GM18873 (cell line): ENCODE results near the gene IL31RA.

Experiments
- ATAC-seq: cut with Tn5 transposase; IDR thresholded peaks from one replicate; pipeline ENCODE4 v1.9.1; 2021; ENCODE audit warnings: mild to moderate bottlenecking, moderate library complexity, moderate number of reproducible peaks; ENCODE audit not compliant: unreplicated experiment, low FRiP score

Gene IL31RA

DNA sequence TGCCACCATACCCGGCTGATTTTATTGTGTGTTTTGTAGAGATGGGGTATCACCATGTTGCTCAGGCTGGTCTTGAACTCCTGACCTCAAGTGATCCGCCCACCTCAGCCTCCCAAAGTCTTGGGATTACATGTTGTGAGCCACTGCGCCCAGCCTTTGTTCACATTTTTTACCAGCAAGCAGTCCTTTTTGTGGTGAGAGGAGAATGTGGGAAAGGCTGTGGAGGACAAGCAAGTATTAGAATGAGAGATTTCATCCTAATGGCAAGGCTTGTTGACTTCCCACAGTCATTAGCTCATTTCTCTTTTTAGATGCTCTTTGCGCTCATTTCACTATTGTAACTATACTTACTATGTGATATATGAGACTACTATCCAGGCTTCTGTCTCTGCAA lies 6.1 kb downstream of the IL31RA start:
- ATAC-seq, result no peak

DNA sequence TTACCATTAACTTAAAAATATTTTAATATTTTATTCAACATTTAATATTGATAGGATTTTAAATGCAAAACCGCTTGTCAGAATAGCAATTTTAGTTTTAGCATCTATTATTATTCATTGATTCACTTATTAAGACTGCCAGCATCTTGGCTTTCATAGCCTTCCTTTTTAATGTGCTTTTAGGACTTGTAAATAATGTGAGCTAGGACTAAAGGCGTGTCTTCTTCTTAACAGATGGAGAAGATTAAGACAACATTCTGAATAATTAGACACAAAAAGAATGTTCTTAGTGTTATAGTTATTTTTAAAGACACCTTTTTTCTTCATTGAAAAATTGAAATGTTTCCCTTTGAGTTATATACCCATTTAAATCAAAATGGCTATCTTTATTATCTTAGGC lies 6.9 kb downstream of the IL31RA start:
- ATAC-seq, result no peak

DNA sequence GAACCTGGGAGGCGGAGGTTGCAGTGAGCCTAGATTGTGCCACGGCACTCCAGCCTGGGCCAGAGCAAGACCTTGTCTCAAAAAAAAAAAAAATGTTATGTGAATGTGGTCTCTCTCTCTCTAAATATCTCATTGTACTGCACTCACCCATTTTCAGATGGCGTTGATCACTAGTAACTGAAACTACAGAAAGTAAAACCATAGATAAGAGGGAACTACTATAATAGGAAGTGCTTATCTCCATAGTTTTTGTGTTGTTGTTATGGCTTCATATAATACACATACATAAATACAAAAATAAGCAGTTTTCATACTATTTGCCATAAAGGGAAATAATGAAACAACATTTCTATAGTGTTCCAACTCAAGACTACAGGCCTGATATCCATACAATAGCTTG lies 9.1 kb downstream of the IL31RA start:
- ATAC-seq, result no peak

DNA sequence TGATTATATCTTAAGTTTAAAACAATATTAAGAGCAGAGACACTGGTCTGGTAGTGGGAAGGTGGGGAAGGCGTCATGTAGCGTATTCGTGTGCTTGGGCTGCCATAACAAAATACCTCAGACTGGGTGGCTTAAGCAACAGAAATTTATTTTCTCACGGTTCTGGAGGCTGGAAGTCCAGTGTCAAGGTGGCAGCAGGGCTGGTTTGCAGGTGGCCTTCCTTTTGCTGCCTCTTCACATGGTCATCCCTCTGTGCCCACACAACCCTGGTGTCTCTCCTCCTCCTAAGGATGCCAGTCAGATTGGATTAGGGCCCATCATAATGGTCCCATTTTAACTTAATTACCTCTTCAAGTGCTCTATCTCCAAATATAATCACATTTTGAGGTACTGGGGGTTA lies 9.6 kb downstream of the IL31RA start:
- no peak for ATAC-seq

- ATAC-seq, result no peak
These were observed 13.7 kb downstream of the IL31RA start for GRCh38 chr5:55864606-55865541.

- ATAC-seq, result no peak
These were observed 14.7 kb downstream of the IL31RA start for GRCh38 chr5:55865831-55866230.

DNA sequence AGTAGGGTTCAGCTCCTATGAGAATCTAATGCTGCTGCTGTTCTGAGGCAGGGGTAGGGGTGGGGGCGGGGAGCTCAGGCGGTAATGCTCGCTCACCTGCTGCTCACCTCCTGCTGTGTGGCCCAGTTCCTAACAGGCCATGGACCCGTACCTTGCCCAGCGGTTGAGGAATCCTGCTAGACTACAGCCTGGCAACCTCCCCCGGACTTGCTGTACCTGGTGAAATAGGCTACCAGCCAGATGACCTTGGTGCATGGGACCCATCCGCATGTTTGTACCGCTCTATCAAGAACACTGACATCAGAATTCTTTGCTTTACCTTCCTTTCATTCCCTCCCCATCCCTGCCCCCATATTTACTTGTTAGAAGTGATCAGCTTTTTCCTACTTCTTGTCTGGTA lies 15.3 kb downstream of the IL31RA start:
- ATAC-seq, result no peak

DNA sequence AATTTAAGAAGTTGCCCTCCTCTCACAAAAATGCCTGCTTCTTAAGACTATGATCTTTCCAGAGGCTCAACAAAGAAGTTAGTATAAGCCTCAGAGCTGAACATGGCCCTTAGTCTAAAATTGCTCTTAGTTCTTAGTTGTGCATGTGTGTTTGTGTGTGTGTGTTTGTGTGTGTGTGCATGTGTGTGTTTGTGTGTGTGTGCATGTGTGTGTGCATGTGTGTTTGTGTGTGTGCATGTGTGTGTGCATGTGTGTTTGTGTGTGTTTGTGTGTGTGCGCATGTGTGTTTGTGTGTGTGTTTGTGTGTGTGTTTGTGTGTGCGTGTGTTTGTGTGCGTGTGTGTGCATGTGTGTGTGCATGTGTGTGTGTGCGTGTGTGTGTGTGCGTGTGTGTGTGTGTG lies 15.8 kb downstream of the IL31RA start:
- no peak for ATAC-seq

DNA sequence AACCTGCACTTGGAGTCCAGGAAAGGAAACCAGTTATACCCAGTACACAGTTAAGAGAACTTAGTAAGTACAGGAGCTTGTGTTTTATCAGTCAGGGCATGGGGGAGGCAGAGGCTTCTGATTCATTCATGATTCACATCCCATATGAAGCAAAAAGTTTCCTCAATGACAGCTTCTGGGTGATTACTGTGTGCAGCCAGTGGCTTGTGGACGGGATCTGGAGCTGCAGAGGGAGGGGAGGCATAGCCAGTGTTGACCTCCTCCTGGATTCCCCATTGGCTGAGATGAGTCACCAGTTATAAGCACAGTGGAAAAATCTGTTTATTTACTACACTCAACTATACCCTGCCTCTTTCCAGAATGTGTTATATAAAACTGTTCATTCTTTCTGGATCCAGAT lies 17.7 kb downstream of the IL31RA start:
- ATAC-seq, result no peak

DNA sequence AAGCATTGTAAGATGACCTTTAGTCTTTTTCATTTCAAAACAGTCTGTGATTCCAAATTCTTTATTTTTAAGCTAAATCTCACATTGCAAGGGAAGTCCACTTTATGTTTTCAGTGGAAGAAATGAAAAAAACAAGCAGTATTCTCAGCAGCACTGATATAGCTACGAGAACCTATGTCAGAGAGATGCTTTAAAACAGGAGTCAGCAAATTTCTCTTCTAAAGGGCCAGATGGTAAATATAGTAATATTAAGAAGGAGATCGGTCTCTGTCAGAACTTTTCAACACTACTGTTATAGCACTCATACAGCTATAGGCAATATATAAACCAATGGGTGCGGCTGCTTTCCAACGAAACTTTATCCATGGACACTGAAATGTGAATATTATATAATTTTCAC lies 18.7 kb downstream of the IL31RA start:
- ATAC-seq, result no peak

- ATAC-seq, result no peak
These were observed 22.1 kb downstream of the IL31RA start for GRCh38 chr5:55873234-55873633.

- no peak for ATAC-seq
These were observed 26.5 kb downstream of the IL31RA start for GRCh38 chr5:55877655-55878054.

DNA sequence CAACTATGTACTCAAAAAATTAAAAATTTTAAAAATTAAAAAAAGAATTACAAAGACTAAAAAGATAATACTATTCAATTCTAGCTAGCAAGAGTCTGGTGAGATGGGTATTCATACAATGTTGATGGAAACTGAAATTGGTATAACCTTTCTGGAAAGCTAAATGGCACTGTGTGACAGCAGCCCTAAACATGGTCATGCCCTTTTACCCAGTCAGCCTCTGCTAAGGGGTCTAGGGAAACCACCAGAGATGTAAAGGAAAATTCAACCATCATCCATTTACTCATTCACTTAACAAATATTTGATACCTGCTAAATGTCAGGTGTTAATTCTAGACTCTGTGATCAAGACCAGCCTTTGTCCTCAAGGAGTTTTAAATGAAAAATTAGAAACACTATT lies 29.3 kb downstream of the IL31RA start:
- ATAC-seq, result no peak

GRCh38 chr5:55885359-55885758 lies 34.2 kb downstream of the IL31RA start:
- ATAC-seq, result no peak

GRCh38 chr5:55888205-55888604 lies 37.0 kb downstream of the IL31RA start:
- no peak for ATAC-seq

DNA sequence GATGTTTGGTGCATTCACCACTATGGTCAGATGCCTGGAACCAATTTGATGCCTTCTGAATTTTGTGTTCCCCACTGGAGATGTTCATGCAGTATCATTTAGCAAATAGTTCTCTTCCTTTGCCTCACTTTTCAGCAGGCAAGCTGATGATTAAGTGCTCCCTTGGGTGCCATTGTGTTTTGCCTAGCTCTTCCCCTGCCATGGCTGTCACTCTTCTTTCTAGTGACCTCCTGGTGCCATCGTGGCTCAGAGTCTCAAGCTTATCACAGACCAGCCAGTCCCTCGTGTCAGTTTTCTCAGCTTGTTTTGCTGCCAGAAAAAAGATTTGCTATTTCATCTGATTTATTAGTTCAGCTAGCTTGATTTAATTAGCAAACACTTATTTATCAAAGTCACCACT lies 41.3 kb downstream of the IL31RA start:
- no peak for ATAC-seq

GRCh38 chr5:55894135-55894534 lies 43.0 kb downstream of the IL31RA start:
- no peak for ATAC-seq

DNA sequence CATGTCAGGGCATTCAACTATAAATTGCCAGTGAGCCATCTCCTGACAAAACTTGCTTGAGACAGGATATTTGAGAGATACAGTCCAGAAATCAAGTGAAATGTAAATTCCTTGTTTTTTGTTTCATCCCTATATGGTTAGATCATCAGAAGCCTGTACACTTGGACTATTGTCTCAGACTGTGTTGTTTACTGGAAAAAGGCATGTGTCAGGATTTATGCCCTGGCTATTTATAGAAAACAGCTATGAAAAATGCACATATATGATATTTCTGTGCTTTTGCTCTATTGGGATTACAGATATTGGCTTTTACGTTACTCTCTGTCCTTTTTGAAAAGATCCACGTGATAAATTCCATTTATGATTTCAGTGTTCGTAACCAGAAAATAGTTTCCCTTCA lies 44.2 kb downstream of the IL31RA start:
- ATAC-seq, result no peak

- ATAC-seq, result no peak
These were observed 45.1 kb downstream of the IL31RA start for GRCh38 chr5:55896238-55896637.

DNA sequence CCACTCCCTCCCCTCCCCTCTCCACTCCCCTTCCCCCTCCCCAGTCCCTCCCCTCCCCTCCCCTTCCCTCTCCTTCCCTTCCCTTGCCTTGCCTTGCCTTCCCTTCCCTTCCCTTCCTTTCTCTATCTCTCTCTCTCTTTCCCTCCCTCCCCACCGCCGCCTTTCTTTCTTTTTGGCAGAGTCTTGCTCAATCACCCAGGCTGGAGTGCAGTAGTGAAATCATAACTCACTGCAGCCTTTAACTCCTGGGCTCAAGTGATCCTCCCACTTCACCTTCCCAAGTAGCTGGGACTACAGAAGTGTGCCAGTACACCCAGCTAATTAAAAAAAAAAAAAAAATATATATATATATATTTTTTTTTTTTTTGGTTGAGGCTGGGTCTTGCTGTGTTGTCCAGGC lies 45.5 kb downstream of the IL31RA start:
- no peak for ATAC-seq

DNA sequence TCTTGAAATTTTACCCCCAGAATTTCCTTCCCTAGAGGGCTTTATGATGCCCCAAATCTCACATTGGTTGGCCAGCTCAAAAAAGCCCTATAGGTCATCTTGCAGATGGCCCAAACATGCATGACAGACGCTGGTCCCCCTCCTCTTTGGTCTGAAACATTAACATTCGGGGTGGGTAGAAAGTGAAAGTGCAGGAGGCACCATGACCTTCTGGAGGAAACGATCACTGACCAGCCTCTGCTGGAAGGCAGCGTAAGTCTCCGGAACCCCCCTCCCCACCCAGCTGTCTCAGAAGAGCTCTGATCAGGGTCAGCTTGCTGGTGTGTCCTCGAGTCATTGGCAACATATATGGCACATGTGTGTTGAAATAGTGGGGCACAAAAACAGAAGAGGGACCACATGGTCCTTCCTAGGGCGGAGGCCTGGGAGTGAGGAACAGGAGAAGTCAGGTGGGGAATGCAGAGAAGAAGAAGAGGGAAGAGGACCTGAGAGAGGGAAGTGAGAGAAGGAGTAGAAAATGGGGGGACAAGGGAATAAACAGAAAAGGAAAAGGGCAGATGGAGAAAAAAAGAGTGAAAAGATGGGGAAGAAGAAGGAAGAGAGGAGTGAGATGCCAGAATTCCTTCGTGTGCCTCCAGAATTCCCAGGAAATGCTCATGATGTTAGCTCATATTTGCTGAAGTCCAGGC lies 46.2 kb downstream of the IL31RA start:
- no peak for ATAC-seq

DNA sequence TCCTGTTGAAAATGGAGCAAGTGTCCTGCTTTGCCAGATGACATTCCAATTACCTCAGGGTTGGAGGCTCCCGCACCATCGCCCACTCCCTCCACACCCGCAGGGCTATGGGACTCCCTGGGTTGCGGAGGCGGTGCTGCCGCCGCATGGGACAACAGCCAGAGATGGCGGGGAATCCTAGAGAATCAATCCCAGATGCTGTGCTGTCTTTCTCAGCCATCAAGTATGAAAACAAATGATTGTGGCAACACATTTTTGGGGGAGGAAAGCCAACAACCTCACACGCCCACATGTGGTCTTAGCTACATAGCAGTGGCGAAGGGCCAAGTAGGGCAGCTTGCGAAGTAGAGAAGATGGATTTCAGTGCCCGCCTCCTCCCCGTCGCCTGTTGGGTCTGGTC lies 46.7 kb downstream of the IL31RA start:
- ATAC-seq, result no peak
